NK-92 (cell line): ENCODE measurements around the gene MKNK1.
A peak's percentile ranks its signal among the peaks of the same experiment; 100 is the strongest.
"Not testable (repeated sequence)": the region's sequence is repeated elsewhere in the genome, so short reads cannot be mapped to it uniquely, and the experiment has no call there.

Experiments used
- DNase-seq: peaks from one replicate; lab custom pipeline; 2025; ENCODE audit not compliant: unreplicated experiment; lab: John Stamatoyannopoulos, UW

Gene MKNK1

GRCh38 chr1:46603858-46604549 is at the start of gene MKNK1:
TSS of gene MKNK1 (minus strand) at chr1:46604268. CDS start at chr1:46583327, 20,941 bp downstream.
- peak; percentile 93 for DNase-seq

GRCh38 chr1:46653405-46653958 is 49.4 kb upstream of the MKNK1 start:
- DNase-seq = no peak

DNA sequence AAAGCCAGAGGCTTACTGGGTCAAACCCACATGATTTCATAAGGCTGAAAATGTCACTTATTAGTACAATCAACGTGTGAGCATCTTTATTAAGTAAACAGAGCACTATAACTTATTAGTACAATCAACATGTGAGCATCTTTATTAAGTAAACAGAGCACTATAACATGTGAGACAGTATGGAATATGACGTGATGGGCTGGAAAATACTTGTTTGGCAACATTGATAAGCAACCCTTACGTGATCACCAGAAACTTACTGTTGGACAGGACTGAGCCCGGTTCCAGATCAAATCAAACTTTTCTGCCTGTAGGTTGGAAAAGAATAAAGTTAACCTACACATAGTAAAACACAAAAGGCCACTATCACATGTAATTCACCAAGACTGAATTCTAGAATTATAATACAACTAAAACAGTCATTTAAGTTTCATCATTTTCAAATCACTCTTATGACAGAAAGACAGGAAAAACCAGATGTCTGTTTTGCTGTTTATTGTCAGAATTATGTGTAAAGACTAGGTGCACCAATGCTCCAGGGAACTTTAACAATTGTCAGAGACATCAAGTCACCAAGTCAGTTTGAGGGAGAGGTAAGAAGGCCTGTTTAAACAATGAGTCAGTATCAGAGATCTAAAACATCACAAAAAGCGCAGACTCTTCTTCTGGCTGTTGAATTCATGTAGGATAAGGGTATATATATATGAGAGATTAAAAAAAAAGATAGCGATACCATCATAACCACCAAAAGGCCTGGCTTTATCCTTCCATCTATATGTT is 48.4 kb upstream of the MKNK1 start:
- DNase-seq = no peak

DNA sequence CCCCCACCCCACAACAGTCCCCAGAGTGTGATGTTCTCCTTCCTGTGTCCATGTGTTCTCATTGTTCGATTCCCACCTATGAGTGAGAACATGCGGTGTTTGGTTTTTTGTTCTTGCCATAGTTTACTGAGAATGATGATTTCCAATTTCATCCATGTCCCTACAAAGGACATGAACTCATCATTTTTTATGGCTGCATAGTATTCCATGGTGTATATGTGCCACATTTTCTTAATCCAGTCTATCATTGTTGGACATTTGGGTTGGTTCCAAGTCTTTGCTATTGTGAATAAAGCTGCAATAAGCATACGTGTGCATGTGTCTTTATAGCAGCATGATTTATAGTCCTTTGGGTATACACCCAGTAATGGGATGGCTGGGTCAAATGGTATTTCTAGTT is 47.1 kb upstream of the MKNK1 start:
- DNase-seq = not testable (repeated sequence)

DNA sequence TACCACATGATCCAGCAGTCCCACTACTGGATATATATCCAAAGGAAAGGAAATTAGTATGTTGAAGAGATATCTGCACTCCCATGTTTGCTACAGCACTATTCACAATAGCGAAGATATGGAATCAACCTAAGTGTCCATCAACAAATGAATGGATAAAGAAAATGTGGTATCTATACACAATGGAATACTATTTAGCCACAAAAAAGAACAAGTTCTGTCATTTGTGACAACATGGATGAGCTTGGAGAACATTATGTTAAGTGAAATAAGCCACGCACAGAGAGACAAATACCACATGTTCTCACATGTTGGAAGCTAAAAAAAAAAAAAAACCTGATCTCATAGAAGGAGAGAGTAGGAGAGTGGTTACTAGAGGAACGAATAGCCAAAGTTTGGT is 46.4 kb upstream of the MKNK1 start:
- no peak for DNase-seq

DNA sequence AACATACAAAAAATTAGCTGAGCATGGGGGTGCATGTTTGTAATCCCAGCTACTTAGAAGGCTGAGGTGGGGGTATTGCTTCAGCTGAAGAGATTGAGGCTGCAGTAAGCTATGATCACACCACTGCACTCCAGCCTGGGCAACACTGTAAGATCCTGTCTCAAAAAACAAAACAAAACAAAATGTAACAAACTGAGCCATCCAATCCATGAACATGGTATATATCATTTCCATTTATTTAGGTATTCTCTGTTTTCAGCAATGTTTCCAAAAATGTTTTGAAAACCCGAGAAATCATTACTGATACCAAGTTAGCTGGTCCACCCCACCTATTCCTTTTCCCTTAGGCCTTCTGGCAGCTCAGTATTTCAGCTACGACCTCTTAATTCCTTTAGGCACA is 45.7 kb upstream of the MKNK1 start:
- no peak for DNase-seq

GRCh38 chr1:46647611-46648010 is 43.5 kb upstream of the MKNK1 start:
- no peak for DNase-seq

- DNase-seq = no peak
These were observed 42.8 kb upstream of the MKNK1 start for GRCh38 chr1:46646844-46647243.

DNA sequence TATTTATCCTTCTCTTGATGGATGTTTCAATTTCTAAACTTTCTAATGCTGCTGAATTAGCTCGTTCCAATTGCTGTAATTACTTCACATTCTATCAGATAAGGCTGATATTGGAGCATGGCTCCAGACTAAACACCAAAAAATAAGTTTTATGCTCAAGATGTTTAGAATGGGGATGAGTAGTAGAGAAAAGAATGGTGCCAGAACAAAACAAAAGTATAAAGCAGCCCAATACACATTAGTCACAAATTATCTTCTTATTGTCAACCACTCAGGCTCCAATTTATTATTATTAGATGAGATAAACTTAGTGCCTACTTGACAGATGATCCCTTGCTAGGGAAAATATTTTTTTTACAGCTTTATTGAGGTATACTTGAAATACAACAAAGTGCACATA is 42.3 kb upstream of the MKNK1 start:
- no peak for DNase-seq

- no peak for DNase-seq
These were observed 41.7 kb upstream of the MKNK1 start for GRCh38 chr1:46645815-46646214.

DNA sequence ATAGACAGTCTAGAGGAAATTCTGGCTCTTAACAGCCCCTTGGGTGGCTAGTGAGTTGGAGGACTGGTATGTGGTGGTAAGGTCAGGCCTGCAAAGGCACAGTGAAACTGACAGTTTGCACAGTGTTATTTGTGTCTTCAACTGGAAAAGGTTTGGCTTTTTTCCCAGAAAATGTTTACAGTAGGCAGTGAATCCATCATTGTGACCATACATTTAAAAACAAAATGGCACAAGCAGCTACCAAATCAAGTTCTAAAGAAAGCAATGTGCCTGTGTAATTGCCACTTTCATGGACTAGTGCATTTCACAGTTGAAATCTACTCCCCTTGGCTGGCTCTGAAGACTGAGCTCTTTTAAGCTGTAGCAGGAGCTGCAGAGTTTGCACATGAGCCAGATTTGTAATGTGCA is 39.3 kb upstream of the MKNK1 start:
- no peak for DNase-seq

GRCh38 chr1:46642115-46642680 is 38.1 kb upstream of the MKNK1 start:
- DNase-seq = no peak

GRCh38 chr1:46639547-46639946 is 35.5 kb upstream of the MKNK1 start:
- DNase-seq = no peak

- no peak for DNase-seq
These were observed 34.9 kb upstream of the MKNK1 start for GRCh38 chr1:46638921-46639320.

GRCh38 chr1:46637444-46638083 is 33.5 kb upstream of the MKNK1 start:
- DNase-seq = no peak

- no peak for DNase-seq
These were observed 31.1 kb upstream of the MKNK1 start for GRCh38 chr1:46635205-46635604.

DNA sequence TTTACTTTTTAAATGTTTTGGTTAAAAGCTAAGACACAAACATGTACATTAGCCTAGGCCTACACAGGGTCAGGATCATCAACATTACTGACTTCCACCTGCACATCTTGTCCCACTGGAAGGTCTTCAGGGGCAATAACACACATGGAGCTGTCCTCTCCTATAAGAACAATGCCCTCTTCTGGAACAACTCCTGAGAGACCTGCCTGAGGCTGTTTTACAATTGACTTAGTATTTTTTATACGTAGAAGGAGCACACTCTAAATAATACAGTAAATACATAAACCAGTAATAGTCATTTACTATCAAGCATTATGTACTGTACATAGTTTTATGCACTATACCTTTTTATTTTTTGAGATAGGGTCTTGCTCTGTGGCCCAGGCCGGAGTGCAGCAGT is 26.7 kb upstream of the MKNK1 start:
- no peak for DNase-seq

DNA sequence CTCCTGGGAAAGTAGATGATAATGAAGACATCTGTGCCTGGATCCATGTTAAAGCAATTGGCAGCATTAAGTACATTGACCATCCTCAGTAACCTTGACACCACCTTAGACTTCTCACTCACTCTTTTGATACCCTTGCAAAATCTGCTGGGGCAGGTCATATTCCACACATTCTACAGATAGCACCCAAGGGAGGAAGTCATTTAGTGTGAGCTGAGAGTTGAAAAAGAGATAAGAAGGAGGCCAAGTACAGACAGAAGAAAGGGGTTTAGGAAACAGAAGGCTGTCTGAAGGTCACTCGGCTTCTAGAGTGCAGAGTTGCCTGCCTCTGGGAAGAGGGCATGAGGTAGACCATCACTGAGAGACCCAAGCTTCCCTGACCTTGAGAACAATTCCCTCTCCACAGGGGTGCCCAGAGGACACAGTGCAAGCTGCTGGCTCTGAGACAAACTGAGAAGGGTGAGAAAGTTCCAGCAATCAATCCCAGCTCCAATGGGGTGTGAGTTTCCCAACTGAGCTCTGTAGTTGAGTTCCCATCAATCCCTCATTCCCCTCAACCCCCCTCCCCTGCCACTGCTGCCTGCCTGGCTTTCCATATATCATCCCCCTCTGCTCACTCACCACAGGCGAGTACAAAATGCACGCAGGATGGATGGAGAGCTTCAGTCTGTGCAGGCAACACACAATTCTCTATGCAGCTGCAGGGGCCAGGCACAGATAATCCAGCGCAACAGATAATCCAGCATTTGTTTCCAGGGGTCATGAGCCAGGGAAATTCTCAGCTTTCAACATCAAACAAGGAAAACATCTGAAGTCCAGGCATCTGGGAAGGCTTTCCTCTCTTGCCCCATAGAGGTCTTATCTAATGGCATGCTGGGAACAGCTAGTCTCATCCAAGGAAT is 19.9 kb upstream of the MKNK1 start:
- no peak for DNase-seq

GRCh38 chr1:46622344-46622743 is 18.3 kb upstream of the MKNK1 start:
- DNase-seq = no peak

- DNase-seq = no peak
These were observed 17.9 kb upstream of the MKNK1 start for GRCh38 chr1:46621930-46622329.
